Body of pancreas (tissue), 4 donors: ENCODE data around the gene CTAGE1.

Source experiments
- POLR2A ChIP-seq, 3 donors: fragments of 450-650 bp; IDR thresholded peaks; one replicate each; pipeline ENCODE4 v1.6.1; 2016; ENCODE audit warnings: antibody characterized with exemption in 3 of 3, mild to moderate bottlenecking in 2 of 3
- TF ChIP-seq, protein P1 (sequence below), 7 experiments: fragments of 450-650 bp in 4 of 7; fragments of 200-600 bp in 3 of 7; sonication (generic) in 3 of 7; IDR thresholded peaks; one replicate each; pipeline ENCODE4 v1.5.1; 2016 to 2019; ENCODE audit warnings: antibody characterized with exemption in 7 of 7

DNA sequence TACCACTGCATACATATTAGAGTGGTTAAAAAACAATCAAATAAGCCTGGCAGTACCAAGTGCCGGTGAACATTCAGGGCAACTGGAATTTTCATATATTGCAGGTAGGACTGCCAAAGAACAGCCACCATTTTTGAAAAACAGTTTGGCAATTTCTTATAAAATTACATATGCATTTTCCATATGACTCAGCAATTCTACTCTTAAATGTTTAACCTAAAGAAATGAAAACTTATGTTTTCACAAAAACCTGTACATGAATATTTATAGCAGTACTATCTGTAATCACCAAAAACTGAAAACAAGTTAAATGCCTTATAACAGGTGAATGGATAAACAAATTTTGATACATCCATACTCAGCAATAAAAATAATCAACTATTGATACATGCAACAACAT, 39.9 kb downstream of the CTAGE1 start:
- TF ChIP-seq POLR2A (IDR thresholded peaks at IDR 0.05), result no peak
- TF ChIP-seq, protein P1, sequence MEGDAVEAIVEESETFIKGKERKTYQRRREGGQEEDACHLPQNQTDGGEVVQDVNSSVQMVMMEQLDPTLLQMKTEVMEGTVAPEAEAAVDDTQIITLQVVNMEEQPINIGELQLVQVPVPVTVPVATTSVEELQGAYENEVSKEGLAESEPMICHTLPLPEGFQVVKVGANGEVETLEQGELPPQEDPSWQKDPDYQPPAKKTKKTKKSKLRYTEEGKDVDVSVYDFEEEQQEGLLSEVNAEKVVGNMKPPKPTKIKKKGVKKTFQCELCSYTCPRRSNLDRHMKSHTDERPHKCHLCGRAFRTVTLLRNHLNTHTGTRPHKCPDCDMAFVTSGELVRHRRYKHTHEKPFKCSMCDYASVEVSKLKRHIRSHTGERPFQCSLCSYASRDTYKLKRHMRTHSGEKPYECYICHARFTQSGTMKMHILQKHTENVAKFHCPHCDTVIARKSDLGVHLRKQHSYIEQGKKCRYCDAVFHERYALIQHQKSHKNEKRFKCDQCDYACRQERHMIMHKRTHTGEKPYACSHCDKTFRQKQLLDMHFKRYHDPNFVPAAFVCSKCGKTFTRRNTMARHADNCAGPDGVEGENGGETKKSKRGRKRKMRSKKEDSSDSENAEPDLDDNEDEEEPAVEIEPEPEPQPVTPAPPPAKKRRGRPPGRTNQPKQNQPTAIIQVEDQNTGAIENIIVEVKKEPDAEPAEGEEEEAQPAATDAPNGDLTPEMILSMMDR (IDR thresholded peaks at IDR 0.05), result no peak
